AG09319 (cell line): Measurements from ENCODE around the gene HOXB6.

Experiments
- DNase-seq: peaks from one replicate; pipeline ENCODE4 v3.0.0-alpha.2; 2010; ENCODE audit warnings: low read depth; ENCODE audit errors: extremely low read depth
- TF ChIP-seq, protein P1 (sequence below): IDR thresholded peaks from 2 replicates; pipeline ENCODE4 v1.5.1; 2011; ENCODE audit warnings: low read depth, mild to moderate bottlenecking, inconsistent platforms, low read length, moderate library complexity

Gene HOXB6

GRCh38 chr17:48644910-48645557 is 40.2 kb upstream of the HOXB6 start:
- TF ChIP-seq, protein P1, sequence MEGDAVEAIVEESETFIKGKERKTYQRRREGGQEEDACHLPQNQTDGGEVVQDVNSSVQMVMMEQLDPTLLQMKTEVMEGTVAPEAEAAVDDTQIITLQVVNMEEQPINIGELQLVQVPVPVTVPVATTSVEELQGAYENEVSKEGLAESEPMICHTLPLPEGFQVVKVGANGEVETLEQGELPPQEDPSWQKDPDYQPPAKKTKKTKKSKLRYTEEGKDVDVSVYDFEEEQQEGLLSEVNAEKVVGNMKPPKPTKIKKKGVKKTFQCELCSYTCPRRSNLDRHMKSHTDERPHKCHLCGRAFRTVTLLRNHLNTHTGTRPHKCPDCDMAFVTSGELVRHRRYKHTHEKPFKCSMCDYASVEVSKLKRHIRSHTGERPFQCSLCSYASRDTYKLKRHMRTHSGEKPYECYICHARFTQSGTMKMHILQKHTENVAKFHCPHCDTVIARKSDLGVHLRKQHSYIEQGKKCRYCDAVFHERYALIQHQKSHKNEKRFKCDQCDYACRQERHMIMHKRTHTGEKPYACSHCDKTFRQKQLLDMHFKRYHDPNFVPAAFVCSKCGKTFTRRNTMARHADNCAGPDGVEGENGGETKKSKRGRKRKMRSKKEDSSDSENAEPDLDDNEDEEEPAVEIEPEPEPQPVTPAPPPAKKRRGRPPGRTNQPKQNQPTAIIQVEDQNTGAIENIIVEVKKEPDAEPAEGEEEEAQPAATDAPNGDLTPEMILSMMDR: no peak
- no peak for DNase-seq

DNA sequence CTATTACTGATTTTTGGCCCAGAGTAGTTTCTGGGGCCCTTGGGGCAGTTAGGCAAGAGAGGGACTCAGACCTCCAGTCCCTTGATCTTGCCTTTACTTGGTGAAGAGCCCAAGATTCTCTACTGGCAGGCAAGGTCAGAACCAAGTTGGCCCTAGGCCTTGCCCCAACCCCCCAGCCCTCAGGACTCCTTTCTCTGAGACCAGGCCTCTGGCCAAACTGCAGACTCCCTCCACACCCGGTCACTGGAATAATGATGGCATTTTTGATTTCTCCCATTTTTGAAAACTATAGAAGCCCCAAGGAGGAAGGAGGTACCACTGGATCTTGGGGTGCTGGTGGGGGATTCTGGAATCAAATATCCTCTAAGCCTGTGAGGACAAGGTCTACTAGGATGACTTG is 39.4 kb upstream of the HOXB6 start:
- TF ChIP-seq, protein P1: no peak
- no peak for DNase-seq

DNA sequence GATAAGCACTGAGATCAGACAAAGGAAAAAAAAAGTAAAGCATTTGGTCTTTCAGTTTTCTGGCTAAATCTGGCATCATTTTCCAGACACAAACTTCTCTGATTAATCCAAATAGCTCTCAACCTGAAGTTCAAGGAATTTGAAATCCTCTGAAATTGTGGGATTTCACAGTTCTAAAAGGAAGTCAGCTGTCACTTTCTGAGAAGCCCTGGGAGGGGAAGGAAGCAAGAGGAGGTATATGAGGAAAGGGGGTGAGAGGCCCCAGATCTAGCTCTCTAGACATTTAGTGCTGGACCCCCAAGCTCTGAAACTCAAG is 38.9 kb upstream of the HOXB6 start:
- no peak for DNase-seq
- TF ChIP-seq, protein P1: no peak

DNA sequence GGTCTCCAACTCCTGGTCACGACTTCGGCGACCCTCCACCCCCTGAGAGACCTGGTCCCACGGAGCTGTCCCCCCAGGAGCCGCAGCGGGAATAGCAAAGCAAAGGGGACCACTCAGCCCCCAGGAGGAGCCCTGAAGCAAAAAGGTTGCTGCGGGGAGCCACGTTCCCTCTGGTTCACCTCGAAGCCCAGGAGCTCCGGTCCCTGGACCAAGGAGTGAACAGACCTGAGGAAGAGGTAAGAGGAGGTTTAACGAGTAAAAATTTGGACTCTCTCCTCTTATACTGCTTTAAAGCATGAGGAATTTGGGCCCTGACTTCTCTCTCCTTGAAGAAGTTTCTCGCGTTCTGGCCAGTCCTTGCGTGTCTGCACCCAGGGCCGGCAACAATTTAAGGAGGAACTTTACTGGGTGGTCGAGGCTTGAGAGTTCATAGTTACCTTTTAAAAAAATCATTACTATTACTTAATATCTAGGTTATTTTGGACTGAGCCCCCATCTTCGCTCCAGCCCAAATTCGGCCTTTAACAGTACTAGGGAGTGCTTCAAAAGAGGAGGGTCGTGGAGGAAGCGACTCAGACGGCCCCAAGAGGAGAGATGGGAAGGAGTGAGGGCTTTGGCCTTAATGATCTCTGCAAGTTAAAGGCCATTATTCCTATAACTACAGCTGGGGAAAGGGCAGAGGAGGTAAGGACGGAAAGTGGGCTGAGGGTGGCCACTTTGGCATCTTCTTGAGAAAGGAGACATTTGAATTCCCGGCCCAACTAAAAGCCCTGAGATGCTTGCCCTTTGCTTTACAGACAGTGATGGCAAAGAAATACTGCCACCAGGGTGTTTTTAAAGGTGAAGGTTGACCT is 38.3 kb upstream of the HOXB6 start:
- no peak for DNase-seq
- TF ChIP-seq, protein P1: no peak

DNA sequence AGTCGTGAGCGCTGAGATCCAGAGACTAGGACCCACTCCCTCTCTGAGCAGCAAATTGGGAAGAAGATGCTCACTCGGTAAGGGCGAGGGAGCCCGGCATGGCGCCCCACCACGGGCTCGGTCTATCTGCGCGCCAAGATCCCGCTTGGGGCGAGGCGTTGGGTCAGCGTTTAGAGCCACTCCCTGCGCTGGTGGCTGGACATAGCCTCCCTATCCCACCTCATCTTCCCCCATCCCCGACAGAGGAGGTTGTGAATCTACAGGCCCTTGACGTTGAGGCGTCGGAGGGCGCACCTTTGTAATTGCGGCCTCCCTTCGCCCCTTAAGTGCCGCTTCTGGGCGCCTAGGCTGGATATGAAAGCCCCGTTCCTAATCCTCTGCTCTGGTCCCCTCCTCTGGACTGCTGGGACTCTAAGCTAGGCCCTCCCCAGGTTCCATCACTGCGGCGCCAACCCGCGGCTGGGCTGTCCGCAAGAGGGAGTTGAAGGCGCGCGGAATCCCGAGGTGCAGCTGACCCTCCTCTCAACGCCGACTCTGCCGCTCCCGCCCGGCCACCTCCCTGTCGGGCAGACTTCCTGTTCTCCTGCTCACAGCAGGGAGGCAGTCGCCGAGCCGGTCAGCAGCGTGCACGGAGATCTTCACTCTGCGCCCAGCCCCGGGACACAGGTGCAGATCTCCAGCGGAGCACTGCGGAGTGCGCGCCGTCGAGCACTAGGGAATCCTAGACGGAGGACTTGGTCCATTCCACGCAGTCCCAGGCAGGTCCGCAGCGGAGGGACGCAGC is 37.5 kb upstream of the HOXB6 start:
- DNase-seq: no peak
- TF ChIP-seq, protein P1: no peak

- no peak for DNase-seq
- TF ChIP-seq, protein P1: no peak
Observed at GRCh38 chr17:48641541-48642058, 36.8 kb upstream of the HOXB6 start.

DNA sequence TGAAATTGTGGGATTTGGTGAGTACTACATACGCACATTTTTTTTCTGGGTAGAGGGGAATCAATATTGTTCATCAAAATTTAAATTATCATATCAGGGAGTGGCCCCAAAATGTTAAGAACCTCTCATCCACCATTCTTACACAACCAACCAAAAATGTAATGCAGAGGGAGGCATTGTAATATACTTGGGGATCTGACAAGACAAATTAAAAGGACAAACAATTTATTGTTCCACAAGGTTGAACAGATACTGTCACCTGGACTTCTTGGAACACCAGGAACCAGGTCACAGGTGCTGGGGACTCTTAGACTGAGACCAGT is 36.0 kb upstream of the HOXB6 start:
- TF ChIP-seq, protein P1: no peak

More for the DNA sequence above, 36.0 kb upstream of the HOXB6 start:
- DNase-seq: no peak
